GM19324 (cell line): ENCODE data around the gene HSPBP1.

Experiments used
- ATAC-seq: cut with Tn5 transposase; IDR thresholded peaks from one replicate; pipeline ENCODE4 v1.9.1; 2021; ENCODE audit warnings: mild to moderate bottlenecking, moderate library complexity; ENCODE audit not compliant: unreplicated experiment, low FRiP score

The HSPBP1 gene

GRCh38 chr19:55242517-55242916 lies 37.4 kb downstream of the HSPBP1 start:
- ATAC-seq, result no peak

- ATAC-seq, result no peak
Observed at GRCh38 chr19:55241935-55242464, 37.9 kb downstream of the HSPBP1 start.

- no peak for ATAC-seq
Observed at GRCh38 chr19:55241143-55241934, 38.6 kb downstream of the HSPBP1 start.

- no peak for ATAC-seq
Observed at GRCh38 chr19:55240713-55241020, 39.2 kb downstream of the HSPBP1 start.

GRCh38 chr19:55239004-55239403 lies 40.9 kb downstream of the HSPBP1 start:
- no peak for ATAC-seq

GRCh38 chr19:55238030-55238429 lies 41.9 kb downstream of the HSPBP1 start:
- no peak for ATAC-seq

GRCh38 chr19:55232986-55233385 lies 46.9 kb downstream of the HSPBP1 start:
- no peak for ATAC-seq

GRCh38 chr19:55232286-55232602 lies 47.7 kb downstream of the HSPBP1 start:
- ATAC-seq, result no peak

- no peak for ATAC-seq
Observed at GRCh38 chr19:55231391-55232285, 48.3 kb downstream of the HSPBP1 start.

GRCh38 chr19:55230780-55231179 lies 49.1 kb downstream of the HSPBP1 start:
- ATAC-seq, result no peak

GRCh38 chr19:55230329-55230728 lies 49.6 kb downstream of the HSPBP1 start:
- ATAC-seq, result no peak

GRCh38 chr19:55229789-55230182 lies 50.1 kb downstream of the HSPBP1 start:
- ATAC-seq, result no peak

- no peak for ATAC-seq
Observed at GRCh38 chr19:55229145-55229788, 50.6 kb downstream of the HSPBP1 start.

GRCh38 chr19:55228403-55229031 lies 51.4 kb downstream of the HSPBP1 start, which contains the start of gene TMEM86B:
TSS of gene TMEM86B (minus strand) at chr19:55228763. CDS start at chr19:55228741, 22 bp downstream.
- ATAC-seq, result no peak

GRCh38 chr19:55228015-55228391 lies 51.9 kb downstream of the HSPBP1 start:
- ATAC-seq, result no peak

GRCh38 chr19:55227241-55228014 lies 52.5 kb downstream of the HSPBP1 start:
- no peak for ATAC-seq

GRCh38 chr19:55226788-55227187 lies 53.1 kb downstream of the HSPBP1 start:
- ATAC-seq, result no peak

- ATAC-seq, result no peak
Observed at GRCh38 chr19:55226273-55226672, 53.6 kb downstream of the HSPBP1 start.

GRCh38 chr19:55225415-55225958 lies 54.4 kb downstream of the HSPBP1 start:
- no peak for ATAC-seq
